ENCODE results near the gene TSPAN9.

Gene TSPAN9

GRCh38 chr12:3101309-3102024, 24.3 kb downstream of the TSPAN9 start:
- Histone ChIP-seq H3K4me1 (ENCODE audit: control insufficient read depth, insufficient read depth, low read length) (no peaks in the 10 kb centered on the region), H3K36me3 (ENCODE audit: control insufficient read depth, insufficient read depth, low read length) (no peaks in the 10 kb centered on the region), H3K9ac (ENCODE audit: low read length) (no peak overlapping the region), H3K4me3 (ENCODE audit: low read length) (no peak overlapping the region), H3K27ac (ENCODE audit: low read depth, low read length) (no peak overlapping the region), H3K27me3 (ENCODE audit: control insufficient read depth, insufficient read depth, low read length) (no peaks in the 10 kb centered on the region)

- Histone ChIP-seq H3K4me1 (ENCODE audit: control insufficient read depth, insufficient read depth, low read length) (no peaks in the 10 kb centered on the region), H3K36me3 (ENCODE audit: control insufficient read depth, insufficient read depth, low read length) (no peaks in the 10 kb centered on the region), H3K27ac (ENCODE audit: low read depth, low read length) (no peak overlapping the region), H3K9ac (ENCODE audit: low read length) (no peak overlapping the region), H3K4me3 (ENCODE audit: low read length) (no peak overlapping the region), H3K27me3 (ENCODE audit: control insufficient read depth, insufficient read depth, low read length) (no peaks in the 10 kb centered on the region)
Measured at GRCh38 chr12:3102771-3103410, 25.7 kb downstream of the TSPAN9 start.

GRCh38 chr12:3103806-3104205, 26.6 kb downstream of the TSPAN9 start:
- Histone ChIP-seq H3K27ac (ENCODE audit: low read depth, low read length) (no peak overlapping the region), H3K4me1 (ENCODE audit: control insufficient read depth, insufficient read depth, low read length) (no peaks in the 10 kb centered on the region), H3K4me3 (ENCODE audit: low read length) (no peak overlapping the region), H3K27me3 (ENCODE audit: control insufficient read depth, insufficient read depth, low read length) (no peaks in the 10 kb centered on the region), H3K9ac (ENCODE audit: low read length) (no peak overlapping the region), H3K36me3 (ENCODE audit: control insufficient read depth, insufficient read depth, low read length) (no peaks in the 10 kb centered on the region)

GRCh38 chr12:3105690-3106479, 28.7 kb downstream of the TSPAN9 start:
- H3K27me3 ChIP-seq (ENCODE audit: control insufficient read depth, insufficient read depth, low read length) = no peaks in the 10 kb centered on the region
- no peak overlapping the region for H3K27ac ChIP-seq (ENCODE audit: low read depth, low read length)
- H3K4me3 ChIP-seq (ENCODE audit: low read length) = no peak overlapping the region
- no peak overlapping the region for H3K9ac ChIP-seq (ENCODE audit: low read length)
- H3K4me1 ChIP-seq (ENCODE audit: control insufficient read depth, insufficient read depth, low read length) = no peaks in the 10 kb centered on the region
- H3K36me3 ChIP-seq (ENCODE audit: control insufficient read depth, insufficient read depth, low read length) = no peaks in the 10 kb centered on the region

GRCh38 chr12:3106579-3106978, 29.4 kb downstream of the TSPAN9 start:
- Histone ChIP-seq H3K27me3 (ENCODE audit: control insufficient read depth, insufficient read depth, low read length) (no peaks in the 10 kb centered on the region), H3K36me3 (ENCODE audit: control insufficient read depth, insufficient read depth, low read length) (no peaks in the 10 kb centered on the region), H3K4me3 (ENCODE audit: low read length) (no peak overlapping the region), H3K27ac (ENCODE audit: low read depth, low read length) (no peak overlapping the region), H3K4me1 (ENCODE audit: control insufficient read depth, insufficient read depth, low read length) (no peaks in the 10 kb centered on the region), H3K9ac (ENCODE audit: low read length) (no peak overlapping the region)

GRCh38 chr12:3107071-3107583, 29.9 kb downstream of the TSPAN9 start:
- no peaks in the 10 kb centered on the region for H3K27me3 ChIP-seq (ENCODE audit: control insufficient read depth, insufficient read depth, low read length)
- no peak overlapping the region for H3K27ac ChIP-seq (ENCODE audit: low read depth, low read length)
- no peaks in the 10 kb centered on the region for H3K4me1 ChIP-seq (ENCODE audit: control insufficient read depth, insufficient read depth, low read length)
- no peak overlapping the region for H3K4me3 ChIP-seq (ENCODE audit: low read length)
- no peak overlapping the region for H3K9ac ChIP-seq (ENCODE audit: low read length)
- no peaks in the 10 kb centered on the region for H3K36me3 ChIP-seq (ENCODE audit: control insufficient read depth, insufficient read depth, low read length)

GRCh38 chr12:3107954-3108353, 30.8 kb downstream of the TSPAN9 start:
- Histone ChIP-seq H3K27ac (ENCODE audit: low read depth, low read length) (no peak overlapping the region), H3K9ac (ENCODE audit: low read length) (no peak overlapping the region), H3K4me1 (ENCODE audit: control insufficient read depth, insufficient read depth, low read length) (no peaks in the 10 kb centered on the region), H3K36me3 (ENCODE audit: control insufficient read depth, insufficient read depth, low read length) (no peaks in the 10 kb centered on the region), H3K4me3 (ENCODE audit: low read length) (no peak overlapping the region), H3K27me3 (ENCODE audit: control insufficient read depth, insufficient read depth, low read length) (no peaks in the 10 kb centered on the region)

- no peak overlapping the region for H3K9ac ChIP-seq (ENCODE audit: low read length)
- H3K36me3 ChIP-seq (ENCODE audit: control insufficient read depth, insufficient read depth, low read length) = no peaks in the 10 kb centered on the region
- H3K4me3 ChIP-seq (ENCODE audit: low read length) = no peak overlapping the region
- H3K4me1 ChIP-seq (ENCODE audit: control insufficient read depth, insufficient read depth, low read length) = no peaks in the 10 kb centered on the region
- no peaks in the 10 kb centered on the region for H3K27me3 ChIP-seq (ENCODE audit: control insufficient read depth, insufficient read depth, low read length)
- H3K27ac ChIP-seq (ENCODE audit: low read depth, low read length) = no peak overlapping the region
Measured at GRCh38 chr12:3110578-3110977, 33.4 kb downstream of the TSPAN9 start.

GRCh38 chr12:3113671-3114325, 36.6 kb downstream of the TSPAN9 start:
- Histone ChIP-seq H3K36me3 (ENCODE audit: control insufficient read depth, insufficient read depth, low read length) (no peaks in the 10 kb centered on the region), H3K27ac (ENCODE audit: low read depth, low read length) (no peak overlapping the region), H3K27me3 (ENCODE audit: control insufficient read depth, insufficient read depth, low read length) (no peaks in the 10 kb centered on the region), H3K4me1 (ENCODE audit: control insufficient read depth, insufficient read depth, low read length) (no peaks in the 10 kb centered on the region), H3K9ac (ENCODE audit: low read length) (no peak overlapping the region), H3K4me3 (ENCODE audit: low read length) (no peak overlapping the region)

- Histone ChIP-seq H3K9ac (ENCODE audit: low read length) (no peak overlapping the region), H3K4me3 (ENCODE audit: low read length) (no peak overlapping the region), H3K27me3 (ENCODE audit: control insufficient read depth, insufficient read depth, low read length) (no peaks in the 10 kb centered on the region), H3K27ac (ENCODE audit: low read depth, low read length) (no peak overlapping the region), H3K4me1 (ENCODE audit: control insufficient read depth, insufficient read depth, low read length) (peaks cover 4% of the 10 kb centered on the region), H3K36me3 (ENCODE audit: control insufficient read depth, insufficient read depth, low read length) (no peaks in the 10 kb centered on the region)
Measured at GRCh38 chr12:3114671-3115070, 37.5 kb downstream of the TSPAN9 start.

GRCh38 chr12:3115078-3115477, 37.9 kb downstream of the TSPAN9 start:
- peaks cover 7% of the 10 kb centered on the region for H3K4me1 ChIP-seq (ENCODE audit: control insufficient read depth, insufficient read depth, low read length)
- H3K36me3 ChIP-seq (ENCODE audit: control insufficient read depth, insufficient read depth, low read length) = no peaks in the 10 kb centered on the region
- H3K27ac ChIP-seq (ENCODE audit: low read depth, low read length) = no peak overlapping the region
- H3K9ac ChIP-seq (ENCODE audit: low read length) = no peak overlapping the region
- H3K27me3 ChIP-seq (ENCODE audit: control insufficient read depth, insufficient read depth, low read length) = no peaks in the 10 kb centered on the region
- no peak overlapping the region for H3K4me3 ChIP-seq (ENCODE audit: low read length)
